Heart right ventricle (tissue), 16 donors: ENCODE measurements around the gene RUNDC3A. TPM values are rescaled to one million over a fixed set of nuclear protein-coding genes. Genes with fewer than 3 reads are reported as not detected.
"Not testable (repeated sequence)": the region's sequence is repeated elsewhere in the genome, so short reads cannot be mapped to it uniquely, and the experiment has no call there.

Source experiments
- ATAC-seq, 8 donors: fragments of 200-7000 bp; cut with Tn5 transposase; one replicate each; pipeline ENCODE4 v1.9.1; 2020; ENCODE audit warnings: mild to moderate bottlenecking in 8 of 8, moderate library complexity in 8 of 8, moderate number of reproducible peaks in 1 of 8
- DNase-seq, 2 donors: peaks; one replicate each; pipeline ENCODE4 v3.0.0-alpha.2; 2020
- H3K27ac ChIP-seq, 10 donors: fragments of 200-600 bp; sonication (generic) in 2 of 10; one replicate each; pipeline versions ENCODE4 v1.5.0 to v1.8.0; 2020 to 2022; ENCODE audit warnings: mild to moderate bottlenecking in 3 of 10
- H3K27me3 ChIP-seq, 7 donors: fragments of 200-600 bp; one replicate each; pipeline ENCODE4 v1.8.0; 2021 to 2022; ENCODE audit warnings: mild to moderate bottlenecking in 2 of 7
- H3K36me3 ChIP-seq, 9 donors: fragments of 200-600 bp; sonication (generic) in 1 of 9; one replicate each; pipeline versions ENCODE4 v1.5.0 to v1.8.0; 2020 to 2022; ENCODE audit warnings: mild to moderate bottlenecking in 2 of 9
- H3K4me1 ChIP-seq, 9 donors: fragments of 200-600 bp; sonication (generic) in 1 of 9; one replicate each; pipeline versions ENCODE4 v1.5.0 to v1.8.0; 2020 to 2022; ENCODE audit warnings: mild to moderate bottlenecking in 4 of 9
- H3K4me3 ChIP-seq, 10 donors: fragments of 200-600 bp; sonication (generic) in 2 of 10; one replicate each; pipeline versions ENCODE4 v1.5.0 to v1.8.0; 2020 to 2022; ENCODE audit warnings: mild to moderate bottlenecking in 7 of 10, moderate library complexity in 2 of 10
- H3K9me3 ChIP-seq, 11 donors: fragments of 200-600 bp in 10 of 11; sonication (generic) in 2 of 11; one replicate each; pipeline versions ENCODE4 v1.5.0 to v1.8.0; 2013 to 2022; ENCODE audit warnings: mild to moderate bottlenecking in 2 of 11, control low read depth in 1 of 11, moderate library complexity in 1 of 11
- CTCF ChIP-seq, 9 donors: fragments of 200-600 bp; sonication (generic) in 2 of 9; IDR thresholded peaks; one replicate each; pipeline versions ENCODE4 v1.5.0 to v1.8.0; 2021 to 2022; ENCODE audit warnings: antibody characterized with exemption in 9 of 9, mild to moderate bottlenecking in 5 of 9, moderate library complexity in 1 of 9
- whole genome bisulfite sequencing, 2 donors: extraction: QIAGEN DNeasy Blood & Tissue Kit; methylation state at CpG; one replicate each; pipeline ENCODE4 v1.1.7; 2013; ENCODE audit warnings: inconsistent platforms in 1 of 2; 5-methylcytosine and 5-hydroxymethylcytosine counted together
- intact Hi-C, 10 donors: fragments of 100-400 bp; cut with DNase I; formaldehyde crosslinking; loops; one replicate each; pipeline versions ENCODE4 v1.11.1 to v1.14.2; 2022
- polyA plus RNA-seq, 2 donors: library from polyadenylated mRNA; stranded (reverse); fragments of 200-250 nt; gene quantifications; one replicate each; pipeline ENCODE4 v1.2.3, GENCODE V29; 2013
- total RNA-seq, 10 donors: library from RNA; stranded (reverse); fragmentation: NEBNext Ultra II Directional in 3 of 10; extraction: Animal tissue kit (Norgen Biotek cat#: 25700) in 3 of 10; gene quantifications; one replicate each; pipeline versions ENCODE4 v1.2.1 to v1.2.4, GENCODE V29; 2021 to 2023
- donor health status: Arrhythmogenic right ventricular cardiomyopathy.
- donor health status: ischemic (EF 13 %, LVEDD 7.1; RV severe dilation, severe dysfunction).
- donor health status: healthy with polysubstance abuse.
- donor health status: DM: no; HTN: yes; CAD: no.
- donor health status: DM: no; HTN: no; CAD: no.
- donor health status: ischemic (EF 25% LVEDD 6.9; RV normal size, moderate dysfunction).
- donor health status: ischemic (EF 25% LVEDD 5.7; RV mildly dilated, moderate dysfunction).
- donor health status: healthy.
- donor health status: DM: yes; HTN: yes; CAD: no.
- donor health status: Ischemic cardiomyopathy.
- donor health status: ischemic (EF 35%, LVEDD 5.7; RV mildly dilated, moderate dysfunction).
- donor health status: nonischemic (EF 11% LVEDD 7.7; RV severe dilation, severe dysfunction).
- donor health status: DM: yes; HTN: yes; CAD: no.
- donor health status: PGD.
- donor health status: ischemic (EF 29% LVEDD 5.4; RV normal size, mild dysfunction).
- donor health status: nonischemic (EF 23%, LVEDD 6.1; RV moderate dilation, normal function).

Gene RUNDC3A
- total and polyA plus RNA-seq, 12 donors: 0.15 to 1.9 (median 0.54) TPM; not detected in 2

- intact Hi-C loops: no loop called here
- 69 to 78% methylated on average over 3 of the region's 3 CpGs for WGBS, 2 donors
- ATAC-seq: no peak
- no peak for DNase-seq
- Histone ChIP-seq H3K27me3 (no peaks in the 10 kb centered on the region), H3K36me3 (no peaks in the 10 kb centered on the region), H3K27ac (peak overlapping the region in 1 of 10 donors; percentile 50), H3K9me3 (no peaks in the 10 kb centered on the region), H3K4me3 (no peak overlapping the region), H3K4me1 (peaks cover 0 to 64% (median 3%) of the 10 kb centered on the region in 9 donors)
- no peak for TF ChIP-seq CTCF (IDR thresholded peaks at IDR 0.05)
Observed at GRCh38 chr17:44335564-44335963, 27.2 kb downstream of the RUNDC3A start.

- intact Hi-C loops: no loop called here
- DNase-seq (no peak), ATAC-seq (no peak)
- TF ChIP-seq CTCF (IDR thresholded peaks at IDR 0.05): no peak
- H3K36me3 ChIP-seq: no peaks in the 10 kb centered on the region
- no peaks in the 10 kb centered on the region for H3K27me3 ChIP-seq
- no peak overlapping the region for H3K4me3 ChIP-seq
- H3K9me3 ChIP-seq: no peaks in the 10 kb centered on the region
- H3K4me1 ChIP-seq: peaks cover 0 to 63% (median 2%) of the 10 kb centered on the region in 9 donors
- WGBS, 2 donors: 30 to 40% methylated on average over 5 of the region's 5 CpGs
- H3K27ac ChIP-seq: no peak overlapping the region
Observed at GRCh38 chr17:44335968-44336367, 27.6 kb downstream of the RUNDC3A start.

- Histone ChIP-seq H3K4me1 (peaks cover 0 to 35% (median 0%) of the 10 kb centered on the region in 9 donors), H3K36me3 (no peaks in the 10 kb centered on the region), H3K27me3 (no peaks in the 10 kb centered on the region), H3K27ac (peak overlapping the region in 2 of 10 donors; percentile 4 to 31), H3K4me3 (no peak overlapping the region), H3K9me3 (no peaks in the 10 kb centered on the region)
- no peak for TF ChIP-seq CTCF (IDR thresholded peaks at IDR 0.05)
- 48 to 54% methylated on average over 6 of the region's 6 CpGs for WGBS, 2 donors
- intact Hi-C loops: no loop called here
- DNase-seq (no peak), ATAC-seq (peak in 6 of 8 donors; percentile 53 to 87 (median 68))
Observed at GRCh38 chr17:44338702-44339101, 30.3 kb downstream of the RUNDC3A start.

GRCh38 chr17:44340553-44340952 is 32.2 kb downstream of the RUNDC3A start:
- ATAC-seq, intact Hi-C loops, H3K9me3 ChIP-seq, H3K36me3 ChIP-seq, DNase-seq, H3K27me3 ChIP-seq, H3K4me3 ChIP-seq: not testable (repeated sequence)
- Histone ChIP-seq H3K27ac (peak overlapping the region in 1 of 10 donors; percentile 29), H3K4me1 (peaks cover 0 to 28% (median 7%) of the 10 kb centered on the region in 9 donors)
- 63% methylated on average over 5 of the region's 5 CpGs for WGBS, 2 donors

- Histone ChIP-seq H3K27me3 (no peaks in the 10 kb centered on the region), H3K4me1 (peaks cover 0 to 53% (median 16%) of the 10 kb centered on the region in 9 donors), H3K4me3 (no peak overlapping the region), H3K27ac (no peak overlapping the region), H3K9me3 (no peaks in the 10 kb centered on the region), H3K36me3 (peaks cover 0 to 1% (median 0%) of the 10 kb centered on the region in 9 donors)
- TF ChIP-seq CTCF (IDR thresholded peaks at IDR 0.05): no peak
- DNase-seq: no peak
- no peak for ATAC-seq
- 64 to 67% methylated on average over 11 of the region's 11 CpGs for WGBS, 2 donors
- intact Hi-C loops: no loop called here
Observed at GRCh38 chr17:44343510-44344209, 35.3 kb downstream of the RUNDC3A start.
